ENCODE data around the gene KCNK7. TPM values are rescaled to one million over a fixed set of nuclear protein-coding genes. Genes with fewer than 3 reads are reported as not detected.

The KCNK7 gene
- total RNA-seq, 1 experiment from 2014 or later: 0.58 TPM

- Histone ChIP-seq H4K20me1 (ENCODE audit: low read length) (no peaks in the 10 kb centered on the region), H3K27me3 (ENCODE audit: low read length) (no peaks in the 10 kb centered on the region), H3K27ac (ENCODE audit: low read length) (no peak overlapping the region), H2AFZ (ENCODE audit: low read length) (no peak overlapping the region), H3K4me2 (ENCODE audit: low read length) (no peak overlapping the region), H3K36me3 (ENCODE audit: low read depth, low read length) (peaks cover 61% of the 10 kb centered on the region), H3K79me2 (ENCODE audit: low read length) (peaks cover 8% of the 10 kb centered on the region), H3F3A (ENCODE audit: low read length, unreplicated experiment) (no peaks in the 10 kb centered on the region), H3K4me1 (ENCODE audit: insufficient read depth, low read length) (no peaks in the 10 kb centered on the region), H3K4me3 (ENCODE audit: low read length) (no peak overlapping the region), H3K9me2 (replicated peaks; ENCODE audit: low read length) (no peaks in the 10 kb centered on the region), H3K9me3 (ENCODE audit: low read length) (no peaks in the 10 kb centered on the region), H3K9ac (ENCODE audit: low read length) (no peak overlapping the region)
- ChIA-PET POLR2A (ENCODE audit: unreplicated experiment) (no interaction called here), CTCF (no interaction called here)
- no peak for DNase-seq
- no peak for ATAC-seq
- intact Hi-C loops (cut with micrococcal nuclease): no loop called here
- no peak for TF ChIP-seq EZH2 (IDR thresholded peaks at IDR 0.05; ENCODE audit: low read length, unreplicated experiment)
- TF ChIP-seq EZH2phosphoT487 (IDR thresholded peaks at IDR 0.05; ENCODE audit: borderline replicate concordance, low read length): no peak
- TF ChIP-seq CTCF (conservative IDR thresholded peaks at IDR 0.05; ENCODE audit: low read depth, low read length): no peak
- BruUV-seq (replicated peaks): no TSS peak
Measured at GRCh38 chr11:65623852-65624616, 28.4 kb upstream of the KCNK7 start.

GRCh38 chr11:65623177-65623576 lies 27.6 kb upstream of the KCNK7 start:
- H3K36me3 ChIP-seq (ENCODE audit: low read depth, low read length): peaks cover 64% of the 10 kb centered on the region
- CTCF ChIA-PET: no interaction called here

More at GRCh38 chr11:65623177-65623576, 27.6 kb upstream of the KCNK7 start:
- Histone ChIP-seq H3F3A (ENCODE audit: low read length, unreplicated experiment) (no peaks in the 10 kb centered on the region), H3K4me3 (ENCODE audit: low read length) (no peak overlapping the region), H3K9ac (ENCODE audit: low read length) (no peak overlapping the region), H4K20me1 (ENCODE audit: low read length) (no peaks in the 10 kb centered on the region), H3K9me2 (replicated peaks; ENCODE audit: low read length) (no peaks in the 10 kb centered on the region), H3K79me2 (ENCODE audit: low read length) (peaks cover 17% of the 10 kb centered on the region), H3K4me2 (ENCODE audit: low read length) (no peak overlapping the region), H3K9me3 (ENCODE audit: low read length) (no peaks in the 10 kb centered on the region), H2AFZ (ENCODE audit: low read length) (no peak overlapping the region), H3K27ac (ENCODE audit: low read length) (no peak overlapping the region), H3K27me3 (ENCODE audit: low read length) (no peaks in the 10 kb centered on the region), H3K4me1 (ENCODE audit: insufficient read depth, low read length) (no peaks in the 10 kb centered on the region)
- no peak for ATAC-seq
- no peak for DNase-seq
- BruUV-seq (replicated peaks): no TSS peak
- TF ChIP-seq EZH2phosphoT487 (IDR thresholded peaks at IDR 0.05; ENCODE audit: borderline replicate concordance, low read length) (no peak), CTCF (conservative IDR thresholded peaks at IDR 0.05; ENCODE audit: low read depth, low read length) (no peak), EZH2 (IDR thresholded peaks at IDR 0.05; ENCODE audit: low read length, unreplicated experiment) (no peak)
- POLR2A ChIA-PET (ENCODE audit: unreplicated experiment): interaction anchor here (0.6 kb wide), 1 partner anchor 8 kb away, joined by 5 read pairs; no protein-coding TSS in a partner anchor
- intact Hi-C loops (cut with micrococcal nuclease): no loop called here
